K562 (cell line): ENCODE data around the gene UBE2G2. TPM values are rescaled to one million over a fixed set of nuclear protein-coding genes. Genes with fewer than 3 reads are reported as not detected.

Experiments
- CREB3L1 ChIP-seq: fragments of 450-650 bp; IDR thresholded peaks from 2 replicates; pipeline ENCODE4 v1.6.1; 2014; ENCODE audit warnings: low read depth, mild to moderate bottlenecking, moderate library complexity, borderline replicate concordance
- CREBBP ChIP-seq: IDR thresholded peaks from one replicate; pipeline ENCODE4 v1.6.1; 2012; ENCODE audit warnings: low read depth, mild to moderate bottlenecking, control low read depth, inconsistent platforms, low read length
- EP300 ChIP-seq: IDR thresholded peaks from 2 replicates; pipeline ENCODE4 v1.6.1; 2012; ENCODE audit warnings: low read length, improper control_type of control experiment
- ETS2 ChIP-seq: IDR thresholded peaks from 2 replicates; pipeline ENCODE4 v1.6.1; 2016; ENCODE audit warnings: borderline replicate concordance, missing genetic modification characterization, mild to moderate bottlenecking, moderate library complexity, missing compliant biosample characterization; ENCODE audit not compliant: poor library complexity, severe bottlenecking
- MAZ ChIP-seq, 2 experiments: fragments of 450-650 bp in 1 of 2; sonication (generic) in 1 of 2; formaldehyde crosslinking; IDR thresholded peaks in 1 of 2; conservative IDR thresholded peaks in 1 of 2; 2 replicates each; pipeline versions ENCODE4 v1.4.0 to v1.5.0; 2020; ENCODE audit warnings: mild to moderate bottlenecking in 1 of 2, missing genetic modification reagents in 1 of 2
- MYC ChIP-seq, 2 experiments: fragments of 250-450 bp in 1 of 2; sonication (Bioruptor Pico) in 1 of 2; IDR thresholded peaks; 2 replicates each; pipeline versions ENCODE4 v1.5.1 to v1.6.1; 2012 to 2021; ENCODE audit warnings: low read depth in 2 of 2, borderline replicate concordance in 1 of 2, improper control_type of control experiment in 1 of 2, low read length in 1 of 2, mild to moderate bottlenecking in 1 of 2, moderate library complexity in 1 of 2
- PKNOX1 ChIP-seq: fragments of 450-650 bp; IDR thresholded peaks from 2 replicates; pipeline ENCODE4 v1.6.1; 2016
- POLR2H ChIP-seq: IDR thresholded peaks from 2 replicates; pipeline ENCODE4 v1.6.1; 2016; ENCODE audit warnings: missing genetic modification characterization, low read depth, mild to moderate bottlenecking, control low read depth, missing compliant biosample characterization, moderate library complexity
- RBFOX2 ChIP-seq: fragments of 200-400 bp; formaldehyde crosslinking; IDR thresholded peaks from 2 replicates; pipeline ENCODE4 v1.6.1; 2017; ENCODE audit warnings: low read depth, mild to moderate bottlenecking, low read length, moderate library complexity
- RBM15 ChIP-seq: fragments of 200-400 bp; formaldehyde crosslinking; IDR thresholded peaks from 2 replicates; pipeline ENCODE4 v1.6.1; 2018; ENCODE audit warnings: mild to moderate bottlenecking, low read length, moderate library complexity; ENCODE audit not compliant: insufficient read depth
- STAT5B ChIP-seq: fragments of 250-450 bp; sonication (Bioruptor Pico); IDR thresholded peaks from 2 replicates; pipeline ENCODE4 v1.8.0; 2021; ENCODE audit warnings: mild to moderate bottlenecking, inconsistent platforms
- STAT6 ChIP-seq: sonication (generic); formaldehyde crosslinking; IDR thresholded peaks from 2 replicates; pipeline ENCODE4 v1.8.1; 2023; ENCODE audit warnings: mild to moderate bottlenecking, missing genetic modification reagents
- TAL1 ChIP-seq: fragments of 450-650 bp; IDR thresholded peaks from 2 replicates; pipeline ENCODE4 v1.6.1; 2016; ENCODE audit warnings: mild to moderate bottlenecking
- THAP7 ChIP-seq: fragments of 250-450 bp; sonication (Bioruptor Pico); IDR thresholded peaks from 2 replicates; pipeline ENCODE4 v1.5.0; 2021
- ZNF165 ChIP-seq: fragments of 250-450 bp; sonication (Bioruptor Pico); IDR thresholded peaks from 2 replicates; pipeline ENCODE4 v1.4.0; 2020; ENCODE audit warnings: borderline replicate concordance
- ZNF311 ChIP-seq: fragments of 250-450 bp; sonication (Bioruptor Pico); IDR thresholded peaks from 2 replicates; pipeline ENCODE4 v1.4.0; 2020; ENCODE audit warnings: mild to moderate bottlenecking, moderate library complexity
- ZNF444 ChIP-seq: fragments of 250-450 bp; sonication (Bioruptor Pico); IDR thresholded peaks from 2 replicates; pipeline ENCODE4 v1.4.0; 2020; ENCODE audit warnings: mild to moderate bottlenecking, moderate library complexity
- ZNF639 ChIP-seq, 2 experiments: fragments of 200-800 bp in 1 of 2; sonication (Bioruptor generic) in 1 of 2; sonication (generic) in 1 of 2; formaldehyde crosslinking in 1 of 2; IDR thresholded peaks in 1 of 2; conservative IDR thresholded peaks in 1 of 2; 2 replicates each; pipeline versions ENCODE4 v1.5.0 to v1.6.1; 2016 to 2020; ENCODE audit warnings: missing compliant biosample characterization in 1 of 2, missing genetic modification characterization in 1 of 2, missing genetic modification reagents in 1 of 2
- polyA plus RNA-seq, 8 experiments: library from polyadenylated mRNA; depleted of rRNA in 4 of 8; stranded (reverse) in 5 of 8; unstranded in 3 of 8; fragments of >200 nt; fragmentation: Nextera tagmentation in 2 of 8; fragmentation: Illumina TruSeq in 1 of 8; extraction: Ambion mirVana in 2 of 8; extraction: Trizol in 1 of 8; gene quantifications; 2 replicates each; pipeline versions ENCODE4 v1.2.1 to v1.2.3, GENCODE V29; 2011 to 2014; ENCODE audit warnings: inconsistent platforms in 1 of 8, missing spikeins in 1 of 8
- total RNA-seq, 7 experiments: library from RNA; depleted of rRNA in 6 of 7; stranded (reverse); fragments of >200 nt in 6 of 7; fragmentation: Illumina TruSeq in 2 of 7; extraction: Trizol in 2 of 7; gene quantifications; 2 replicates each; pipeline versions ENCODE4 v1.2.1 to v1.2.3, GENCODE V29; 2011 to 2021; ENCODE audit warnings: low replicate concordance in 1 of 7

UBE2G2 gene
- total and polyA plus RNA-seq, 9 of the 15 experiments (the other 6 are each of a cell fraction or from before 2014, with no cell fraction given), result 47.5 to 225 (median 140) TPM

GRCh38 chr21:44846485-44847260 is 45.1 kb upstream of the UBE2G2 start (continued):
- TF ChIP-seq MYC (IDR thresholded peaks at IDR 0.05; ENCODE audit: low read depth, low read length), result peak; percentile 44
- TF ChIP-seq MYC (CRISPR knock-in tag; IDR thresholded peaks at IDR 0.05; ENCODE audit: borderline replicate concordance, low read depth), result peak; percentile 69; the same call in 1 of the 2 replicates
- TF ChIP-seq CREB3L1, result no peak
- no peak for TF ChIP-seq ETS2 (tag)
- no peak for TF ChIP-seq TAL1
- TF ChIP-seq POLR2H (tag), result no peak
- TF ChIP-seq ZNF444, result no peak
- TF ChIP-seq ZNF639 (CRISPR knock-in tag; conservative IDR thresholded peaks at IDR 0.05 in 1 of 2, IDR thresholded peaks at IDR 0.05 in 1 of 2), result no peak
- TF ChIP-seq THAP7 (CRISPR knock-in tag), result no peak
- TF ChIP-seq ZNF311 (CRISPR knock-in tag), result no peak
- 0 out of 2 replicates have a peak, but pooled peaks have one; percentile 14 for TF ChIP-seq PKNOX1
- no peak for TF ChIP-seq RBM15
- TF ChIP-seq CREBBP, result no peak
- peak in 1 of 2 experiments; percentile 14; a peak in 2 of 4 replicates for TF ChIP-seq MAZ (CRISPR knock-in tag; conservative IDR thresholded peaks at IDR 0.05 in 1 of 2, IDR thresholded peaks at IDR 0.05 in 1 of 2)
- TF ChIP-seq STAT5B, result no peak
- TF ChIP-seq STAT6, result no peak
- no peak for TF ChIP-seq EP300
- 0 out of 2 replicates have a peak, but pooled peaks have one; percentile 34 for TF ChIP-seq ZNF165 (CRISPR knock-in tag)
- peak; percentile 26; the same call in 1 of the 2 replicates for TF ChIP-seq RBFOX2
